Brain microvascular endothelial cell (primary cell): ENCODE data around the gene RAD18.
A peak's percentile ranks its signal among the peaks of the same experiment; 100 is the strongest.

ENCODE experiments used
- DNase-seq: peaks from one replicate; pipeline ENCODE4 v3.0.0-alpha.2; 2020
- H3K27ac ChIP-seq: fragments of 250-450 bp; sonication (Bioruptor Pico); 2 replicates; pipeline ENCODE4 v1.5.1; 2020; ENCODE audit warnings: mild to moderate bottlenecking, moderate library complexity
- H3K27me3 ChIP-seq: fragments of 250-450 bp; sonication (Bioruptor Pico); replicated peaks from 2 replicates; pipeline ENCODE4 v1.5.1; 2020; ENCODE audit warnings: mild to moderate bottlenecking
- H3K36me3 ChIP-seq: fragments of 250-450 bp; sonication (Bioruptor Pico); replicated peaks from 2 replicates; pipeline ENCODE4 v1.5.1; 2020; ENCODE audit warnings: mild to moderate bottlenecking
- H3K4me3 ChIP-seq: 2 replicates; pipeline ENCODE4 v1.5.1; 2011; ENCODE audit warnings: low read depth, mild to moderate bottlenecking, control low read depth, low read length, moderate library complexity
- in situ Hi-C: cut with HindIII; loops from 2 replicates; pipeline ENCODE4 v1.10.0; 2017; ENCODE audit warnings: low sequenced_read_pairs, low pct_ligation_motif_present
- TF ChIP-seq, protein P1 (sequence below): IDR thresholded peaks from 2 replicates; pipeline ENCODE4 v1.5.1; 2011; ENCODE audit warnings: low read depth, mild to moderate bottlenecking, moderate library complexity, low read length, control low read depth, inconsistent platforms; ENCODE audit errors: missing control alignments

RAD18 gene

DNA sequence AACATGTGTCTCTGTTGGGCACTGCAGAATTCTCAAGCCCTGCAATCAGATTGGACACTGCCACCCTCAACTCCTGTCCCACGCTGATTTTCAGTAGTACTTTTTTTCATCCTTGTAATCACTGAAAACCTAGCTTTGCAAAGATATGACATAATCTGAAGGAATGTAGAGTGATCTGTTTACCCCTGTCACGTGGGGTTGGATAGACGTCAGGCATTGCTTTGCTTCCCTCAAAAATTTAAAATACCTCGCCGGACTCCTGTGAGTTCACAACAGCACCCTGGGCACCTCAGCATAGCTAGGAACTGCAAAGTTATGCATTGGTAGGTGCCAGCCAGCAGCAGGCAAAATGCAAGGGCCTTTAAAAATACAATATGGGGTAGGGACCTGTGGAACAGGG, 122.7 kb downstream of the RAD18 start:
- in situ Hi-C loops, result no loop called here
- TF ChIP-seq, protein P1, sequence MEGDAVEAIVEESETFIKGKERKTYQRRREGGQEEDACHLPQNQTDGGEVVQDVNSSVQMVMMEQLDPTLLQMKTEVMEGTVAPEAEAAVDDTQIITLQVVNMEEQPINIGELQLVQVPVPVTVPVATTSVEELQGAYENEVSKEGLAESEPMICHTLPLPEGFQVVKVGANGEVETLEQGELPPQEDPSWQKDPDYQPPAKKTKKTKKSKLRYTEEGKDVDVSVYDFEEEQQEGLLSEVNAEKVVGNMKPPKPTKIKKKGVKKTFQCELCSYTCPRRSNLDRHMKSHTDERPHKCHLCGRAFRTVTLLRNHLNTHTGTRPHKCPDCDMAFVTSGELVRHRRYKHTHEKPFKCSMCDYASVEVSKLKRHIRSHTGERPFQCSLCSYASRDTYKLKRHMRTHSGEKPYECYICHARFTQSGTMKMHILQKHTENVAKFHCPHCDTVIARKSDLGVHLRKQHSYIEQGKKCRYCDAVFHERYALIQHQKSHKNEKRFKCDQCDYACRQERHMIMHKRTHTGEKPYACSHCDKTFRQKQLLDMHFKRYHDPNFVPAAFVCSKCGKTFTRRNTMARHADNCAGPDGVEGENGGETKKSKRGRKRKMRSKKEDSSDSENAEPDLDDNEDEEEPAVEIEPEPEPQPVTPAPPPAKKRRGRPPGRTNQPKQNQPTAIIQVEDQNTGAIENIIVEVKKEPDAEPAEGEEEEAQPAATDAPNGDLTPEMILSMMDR, result no peak

DNA sequence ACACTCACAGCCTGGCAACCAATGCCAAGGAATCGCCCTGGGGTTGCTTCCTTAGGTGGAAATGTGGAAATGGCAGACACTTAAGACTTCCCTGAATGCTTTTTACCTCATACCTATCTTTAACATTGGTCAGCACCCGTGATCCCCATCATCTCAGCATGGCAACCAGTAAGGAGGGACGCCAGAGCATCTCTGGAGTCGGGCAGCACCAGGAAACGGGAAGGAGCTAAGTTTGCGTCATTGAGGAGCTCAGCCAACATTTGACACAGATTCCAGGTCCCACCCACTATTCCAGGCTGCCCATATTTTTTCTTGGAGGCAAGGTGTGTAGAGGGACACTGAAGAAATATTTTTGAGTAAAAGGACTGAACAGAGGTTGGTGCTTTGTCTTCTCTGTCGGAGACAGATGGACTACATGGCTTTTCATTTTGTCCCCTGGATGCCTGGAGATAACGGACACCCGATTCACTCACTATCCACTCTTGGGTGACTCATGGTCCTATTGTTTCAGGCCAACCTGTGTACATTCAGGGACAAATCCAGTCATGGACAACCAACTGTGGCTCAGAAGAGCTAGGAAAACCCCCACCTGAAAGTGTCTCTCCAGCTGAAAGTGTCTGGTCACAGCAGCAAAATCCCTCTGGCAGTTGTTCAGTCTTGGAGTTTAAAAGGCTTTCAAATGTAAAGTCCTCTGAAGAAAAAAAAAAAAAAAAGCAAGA, 123.5 kb downstream of the RAD18 start:
- H3K27me3 ChIP-seq, result no peaks in the 10 kb centered on the region
- in situ Hi-C loops, result no loop called here

More for the DNA sequence above, 122.7 kb downstream of the RAD18 start:
- peak; percentile 85 for DNase-seq
- peak overlapping the region; percentile 40 for H3K27ac ChIP-seq
- H3K27me3 ChIP-seq, result no peaks in the 10 kb centered on the region
- no peak overlapping the region for H3K4me3 ChIP-seq
- H3K36me3 ChIP-seq, result no peaks in the 10 kb centered on the region

DNA sequence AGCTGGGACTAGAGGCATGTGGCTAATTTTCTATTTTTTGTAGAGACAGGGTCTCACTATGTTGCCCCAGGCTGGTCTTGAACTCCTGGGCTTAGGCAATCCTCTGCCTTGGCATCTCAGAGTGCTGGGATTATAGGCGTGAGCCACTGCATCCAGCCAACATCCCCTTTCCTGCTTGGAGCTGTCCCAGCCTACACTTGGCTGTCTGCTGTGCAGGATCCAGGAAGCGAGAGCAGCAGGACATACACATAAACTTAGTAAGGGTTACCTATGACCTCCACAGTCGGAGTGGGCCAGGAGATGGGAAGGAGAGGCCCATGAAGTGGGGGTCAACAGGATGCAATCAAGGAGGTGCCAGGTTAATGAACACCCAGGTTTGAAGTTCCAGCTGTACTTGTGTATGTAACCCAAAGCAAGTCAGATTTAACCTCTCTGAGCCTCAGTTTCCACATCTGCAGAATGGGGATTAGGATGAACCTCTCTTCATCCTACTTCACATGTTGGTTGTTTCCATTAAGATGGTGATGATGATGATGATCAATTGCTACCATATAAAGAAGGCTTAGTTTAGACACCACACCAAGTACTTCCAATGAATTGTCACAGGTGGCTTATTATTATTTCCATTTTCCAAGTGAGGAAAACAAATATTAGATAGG, 124.4 kb downstream of the RAD18 start:
- TF ChIP-seq, protein P1, result no peak
- DNase-seq, result no peak
- Histone ChIP-seq H3K27ac (no peak overlapping the region), H3K27me3 (no peaks in the 10 kb centered on the region), H3K36me3 (no peaks in the 10 kb centered on the region), H3K4me3 (no peak overlapping the region)
- in situ Hi-C loops, result no loop called here

More for the DNA sequence above, 123.5 kb downstream of the RAD18 start:
- TF ChIP-seq, protein P1, result no peak
- DNase-seq, result no peak
- H3K4me3 ChIP-seq, result no peak overlapping the region
- H3K27ac ChIP-seq, result peak overlapping the region; percentile 29
- no peaks in the 10 kb centered on the region for H3K36me3 ChIP-seq

DNA sequence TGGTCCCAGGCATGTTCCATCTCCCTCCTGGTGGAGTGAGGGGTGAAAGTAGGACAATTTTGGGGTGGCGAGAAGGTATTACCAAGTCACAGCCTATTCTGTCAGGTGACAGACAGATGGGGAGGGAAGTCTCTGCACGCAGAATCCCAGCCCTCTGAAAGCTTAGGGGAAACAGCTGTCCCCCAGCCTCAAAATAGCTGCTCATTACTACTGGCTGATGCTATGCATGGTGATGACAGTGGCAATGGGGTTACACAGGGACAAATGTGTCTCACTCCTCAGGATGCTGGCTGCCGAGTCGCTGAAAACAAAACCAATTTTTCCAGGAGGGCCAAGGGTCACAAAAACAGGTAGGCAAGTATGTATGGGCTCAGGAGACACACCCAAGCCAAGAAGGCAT, 125.0 kb downstream of the RAD18 start:
- Histone ChIP-seq H3K27ac (no peak overlapping the region), H3K27me3 (no peaks in the 10 kb centered on the region), H3K36me3 (no peaks in the 10 kb centered on the region), H3K4me3 (no peak overlapping the region)
- TF ChIP-seq, protein P1, result no peak
- in situ Hi-C loops, result no loop called here
- DNase-seq, result no peak

DNA sequence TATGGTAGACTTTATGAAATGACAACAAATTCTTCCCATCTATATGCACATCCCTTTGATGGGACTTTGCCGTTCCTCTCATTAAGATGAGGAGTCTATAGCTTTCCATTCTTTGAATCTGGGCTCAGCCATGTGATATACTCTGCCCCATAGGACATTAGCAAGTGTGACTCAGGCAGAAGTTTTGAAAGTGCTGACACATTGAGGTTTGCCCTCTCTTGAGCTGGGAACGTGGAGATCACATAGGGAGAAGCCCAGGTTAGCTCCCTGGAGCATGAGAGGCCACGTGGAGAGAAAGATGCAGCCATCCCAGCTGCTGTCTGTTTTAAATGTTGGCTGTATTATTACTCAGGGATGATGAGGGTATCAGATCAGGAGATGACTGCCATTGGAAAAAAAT, 126.1 kb downstream of the RAD18 start:
- Histone ChIP-seq H3K4me3 (no peak overlapping the region), H3K36me3 (no peaks in the 10 kb centered on the region), H3K27me3 (no peaks in the 10 kb centered on the region), H3K27ac (no peak overlapping the region)
- in situ Hi-C loops, result no loop called here
- TF ChIP-seq, protein P1, result no peak
- DNase-seq, result peak; percentile 82

DNA sequence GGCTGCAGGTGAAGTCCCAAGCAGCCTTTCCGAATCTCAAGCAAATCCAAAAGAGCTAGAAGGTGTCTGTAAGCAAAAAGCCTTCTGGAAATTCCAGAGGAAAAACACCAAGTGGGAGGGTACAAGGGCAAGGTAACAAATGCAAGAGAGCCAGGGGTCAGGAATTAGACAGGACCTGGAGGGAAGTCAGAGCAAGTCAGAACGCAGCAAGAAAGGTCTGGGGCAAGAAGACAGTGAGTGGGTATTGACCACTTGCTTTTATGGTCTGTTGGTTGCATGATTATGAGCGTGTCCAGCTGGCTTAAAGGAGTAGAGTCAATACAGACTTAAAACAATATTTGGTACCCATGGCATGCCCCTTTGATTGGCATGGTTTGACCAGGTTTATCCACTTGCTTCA, 127.2 kb downstream of the RAD18 start:
- in situ Hi-C loops, result no loop called here
- Histone ChIP-seq H3K27ac (no peak overlapping the region), H3K4me3 (no peak overlapping the region), H3K27me3 (no peaks in the 10 kb centered on the region), H3K36me3 (no peaks in the 10 kb centered on the region)
- TF ChIP-seq, protein P1, result no peak
- no peak for DNase-seq
